ENCODE data around the gene C16orf54.

The C16orf54 gene

DNA sequence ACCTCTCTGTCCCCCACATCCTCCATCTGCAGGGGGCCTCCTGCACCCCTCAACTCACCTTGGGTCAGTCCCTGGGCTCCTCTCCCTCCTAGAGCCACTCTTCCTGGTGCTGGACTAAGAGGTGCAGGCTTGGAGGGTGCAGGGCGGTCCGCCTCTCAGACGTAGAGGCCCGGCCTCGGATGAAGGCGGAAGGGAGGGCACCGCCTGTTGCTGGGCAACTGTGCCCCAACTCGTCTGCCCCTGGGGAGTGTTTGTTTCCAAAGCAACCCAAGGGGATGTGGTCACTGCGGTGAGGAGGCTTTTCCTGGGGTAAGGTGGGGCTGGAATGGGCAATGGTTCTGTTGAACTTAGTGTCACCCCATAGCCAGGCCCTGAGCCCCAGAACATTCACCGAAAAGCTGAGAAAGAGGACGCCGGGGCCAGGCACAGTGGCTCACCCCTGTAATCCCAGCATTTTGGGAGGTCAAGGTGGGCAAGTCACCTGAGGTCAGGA, at the start of gene C16orf54:
TSS of gene C16orf54 (minus strand) at position 138 of the 493 bp plus-strand sequence. CDS start 1,039 bp downstream, outside the sequence.
- TF ChIP-seq FOXM1 (IDR thresholded peaks at IDR 0.05; ENCODE audit: borderline replicate concordance, low read depth): no peak
- no peak for TF ChIP-seq CREB1 (IDR thresholded peaks at IDR 0.05; ENCODE audit: low read depth)
- no peak for TF ChIP-seq TEAD4 (IDR thresholded peaks at IDR 0.05)
- TF ChIP-seq TCF12 (IDR thresholded peaks at IDR 0.05; ENCODE audit: low read depth): no peak
- no peak for TF ChIP-seq NFIC (IDR thresholded peaks at IDR 0.05)
- no peak for TF ChIP-seq EP300 (IDR thresholded peaks at IDR 0.05; ENCODE audit: borderline replicate concordance)
- no peak for TF ChIP-seq CEBPB (IDR thresholded peaks at IDR 0.05)
- no peak for TF ChIP-seq EGR1 (IDR thresholded peaks at IDR 0.05)
- TF ChIP-seq, protein P1, sequence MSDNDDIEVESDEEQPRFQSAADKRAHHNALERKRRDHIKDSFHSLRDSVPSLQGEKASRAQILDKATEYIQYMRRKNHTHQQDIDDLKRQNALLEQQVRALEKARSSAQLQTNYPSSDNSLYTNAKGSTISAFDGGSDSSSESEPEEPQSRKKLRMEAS (IDR thresholded peaks at IDR 0.05): no peak
- no peak for TF ChIP-seq ZBTB7A (IDR thresholded peaks at IDR 0.05; ENCODE audit: low read depth)
- TF ChIP-seq, protein P2, sequence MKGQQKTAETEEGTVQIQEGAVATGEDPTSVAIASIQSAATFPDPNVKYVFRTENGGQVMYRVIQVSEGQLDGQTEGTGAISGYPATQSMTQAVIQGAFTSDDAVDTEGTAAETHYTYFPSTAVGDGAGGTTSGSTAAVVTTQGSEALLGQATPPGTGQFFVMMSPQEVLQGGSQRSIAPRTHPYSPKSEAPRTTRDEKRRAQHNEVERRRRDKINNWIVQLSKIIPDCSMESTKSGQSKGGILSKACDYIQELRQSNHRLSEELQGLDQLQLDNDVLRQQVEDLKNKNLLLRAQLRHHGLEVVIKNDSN (IDR thresholded peaks at IDR 0.05): no peak
- TF ChIP-seq TAF1 (IDR thresholded peaks at IDR 0.05; ENCODE audit: low read depth): no peak
- TF ChIP-seq, protein P3, sequence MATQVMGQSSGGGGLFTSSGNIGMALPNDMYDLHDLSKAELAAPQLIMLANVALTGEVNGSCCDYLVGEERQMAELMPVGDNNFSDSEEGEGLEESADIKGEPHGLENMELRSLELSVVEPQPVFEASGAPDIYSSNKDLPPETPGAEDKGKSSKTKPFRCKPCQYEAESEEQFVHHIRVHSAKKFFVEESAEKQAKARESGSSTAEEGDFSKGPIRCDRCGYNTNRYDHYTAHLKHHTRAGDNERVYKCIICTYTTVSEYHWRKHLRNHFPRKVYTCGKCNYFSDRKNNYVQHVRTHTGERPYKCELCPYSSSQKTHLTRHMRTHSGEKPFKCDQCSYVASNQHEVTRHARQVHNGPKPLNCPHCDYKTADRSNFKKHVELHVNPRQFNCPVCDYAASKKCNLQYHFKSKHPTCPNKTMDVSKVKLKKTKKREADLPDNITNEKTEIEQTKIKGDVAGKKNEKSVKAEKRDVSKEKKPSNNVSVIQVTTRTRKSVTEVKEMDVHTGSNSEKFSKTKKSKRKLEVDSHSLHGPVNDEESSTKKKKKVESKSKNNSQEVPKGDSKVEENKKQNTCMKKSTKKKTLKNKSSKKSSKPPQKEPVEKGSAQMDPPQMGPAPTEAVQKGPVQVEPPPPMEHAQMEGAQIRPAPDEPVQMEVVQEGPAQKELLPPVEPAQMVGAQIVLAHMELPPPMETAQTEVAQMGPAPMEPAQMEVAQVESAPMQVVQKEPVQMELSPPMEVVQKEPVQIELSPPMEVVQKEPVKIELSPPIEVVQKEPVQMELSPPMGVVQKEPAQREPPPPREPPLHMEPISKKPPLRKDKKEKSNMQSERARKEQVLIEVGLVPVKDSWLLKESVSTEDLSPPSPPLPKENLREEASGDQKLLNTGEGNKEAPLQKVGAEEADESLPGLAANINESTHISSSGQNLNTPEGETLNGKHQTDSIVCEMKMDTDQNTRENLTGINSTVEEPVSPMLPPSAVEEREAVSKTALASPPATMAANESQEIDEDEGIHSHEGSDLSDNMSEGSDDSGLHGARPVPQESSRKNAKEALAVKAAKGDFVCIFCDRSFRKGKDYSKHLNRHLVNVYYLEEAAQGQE (IDR thresholded peaks at IDR 0.05; ENCODE audit: low read depth): no peak
- TF ChIP-seq RAD21 (IDR thresholded peaks at IDR 0.05; ENCODE audit: low read depth): no peak
- no peak for TF ChIP-seq YY1 (IDR thresholded peaks at IDR 0.05; ENCODE audit: low read depth)

DNA sequence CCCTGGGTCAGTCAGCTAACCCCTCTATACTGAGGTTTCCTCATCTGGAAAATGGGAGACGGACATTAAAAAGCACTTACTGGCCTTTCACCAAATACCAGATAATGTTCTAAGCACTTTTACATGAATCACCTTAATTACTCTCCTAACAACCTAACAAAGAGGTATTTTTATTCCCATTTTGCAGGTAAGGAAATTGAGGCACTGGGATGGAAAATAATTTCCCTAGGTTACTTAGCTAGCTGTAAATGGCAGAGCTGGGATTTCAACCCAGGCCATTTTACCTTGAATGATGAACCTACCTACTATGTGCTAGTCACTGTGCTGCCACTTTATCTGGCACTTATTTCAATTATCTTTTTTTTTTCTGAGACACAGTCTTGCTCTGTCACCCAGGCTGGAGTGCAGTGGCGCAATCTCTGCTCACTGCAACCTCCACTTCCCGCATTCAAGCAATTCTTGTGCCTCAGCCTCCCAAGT, 48.5 kb upstream of the C16orf54 start:
- TF ChIP-seq TCF12 (IDR thresholded peaks at IDR 0.05; ENCODE audit: low read depth) (no peak), RAD21 (IDR thresholded peaks at IDR 0.05; ENCODE audit: low read depth) (no peak), ZBTB7A (IDR thresholded peaks at IDR 0.05; ENCODE audit: low read depth) (no peak), CEBPB (IDR thresholded peaks at IDR 0.05) (no peak), TAF1 (IDR thresholded peaks at IDR 0.05; ENCODE audit: low read depth) (no peak), NFIC (IDR thresholded peaks at IDR 0.05) (no peak)
- TF ChIP-seq, protein P1 (IDR thresholded peaks at IDR 0.05): no peak

DNA sequence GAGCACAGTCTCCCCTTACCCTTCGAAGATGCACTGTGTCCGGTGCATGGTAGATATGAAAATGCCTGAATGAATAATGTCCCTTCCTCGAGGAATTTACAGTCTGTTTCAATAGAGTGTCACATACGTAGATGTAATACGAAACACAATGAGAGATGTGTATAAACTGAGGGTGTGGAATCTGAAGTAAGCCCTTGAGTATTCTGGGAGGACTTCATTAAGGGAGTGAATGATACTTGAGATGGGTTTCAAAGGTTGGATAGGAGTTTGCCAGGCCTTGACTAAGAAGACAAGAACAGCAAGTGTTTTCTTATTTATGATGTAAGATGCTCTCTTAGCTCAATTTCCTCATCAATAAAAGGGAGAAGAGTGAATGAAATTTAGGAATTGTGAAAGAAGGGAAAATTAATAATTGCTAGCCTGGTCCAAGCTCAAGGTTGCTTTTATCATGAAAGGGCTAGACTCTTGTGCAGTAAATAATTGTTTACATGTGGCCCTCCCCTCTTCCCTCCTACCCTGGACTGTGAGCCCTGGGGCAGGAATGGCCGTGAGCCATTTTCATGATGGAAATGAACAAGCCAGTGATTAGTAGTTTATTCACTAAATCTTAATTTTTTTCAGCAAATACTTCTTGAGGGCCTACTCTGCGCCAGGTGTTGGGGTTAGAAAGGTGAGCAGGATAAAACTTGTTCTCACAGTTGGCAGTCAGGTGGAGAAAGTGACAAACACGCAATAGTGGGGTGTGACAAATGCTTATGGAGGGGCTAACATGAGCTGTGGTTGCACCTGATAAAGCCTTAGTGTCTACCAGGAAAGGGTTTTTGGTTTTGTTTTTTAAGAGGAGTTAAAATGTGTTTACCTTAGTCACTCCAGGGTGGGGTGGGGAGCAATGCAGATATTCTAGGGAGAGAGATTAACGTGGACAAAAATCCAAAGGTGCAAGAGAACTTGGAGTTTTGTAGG, 46.3 kb upstream of the C16orf54 start:
- no peak for TF ChIP-seq TEAD4 (IDR thresholded peaks at IDR 0.05)
- TF ChIP-seq, protein P3 (IDR thresholded peaks at IDR 0.05; ENCODE audit: low read depth): no peak
- no peak for TF ChIP-seq EP300 (IDR thresholded peaks at IDR 0.05; ENCODE audit: borderline replicate concordance)
- no peak for TF ChIP-seq TCF12 (IDR thresholded peaks at IDR 0.05; ENCODE audit: low read depth)
- TF ChIP-seq CREB1 (IDR thresholded peaks at IDR 0.05; ENCODE audit: low read depth): no peak
- TF ChIP-seq EGR1 (IDR thresholded peaks at IDR 0.05): no peak
- no peak for TF ChIP-seq RAD21 (IDR thresholded peaks at IDR 0.05; ENCODE audit: low read depth)
- TF ChIP-seq TAF1 (IDR thresholded peaks at IDR 0.05; ENCODE audit: low read depth): no peak
- TF ChIP-seq NFIC (IDR thresholded peaks at IDR 0.05): no peak

- TF ChIP-seq FOXM1 (IDR thresholded peaks at IDR 0.05; ENCODE audit: borderline replicate concordance, low read depth) (no peak), NFIC (IDR thresholded peaks at IDR 0.05) (no peak), TCF12 (IDR thresholded peaks at IDR 0.05; ENCODE audit: low read depth) (no peak), EP300 (IDR thresholded peaks at IDR 0.05; ENCODE audit: borderline replicate concordance) (no peak), ZBTB7A (IDR thresholded peaks at IDR 0.05; ENCODE audit: low read depth) (no peak), YY1 (IDR thresholded peaks at IDR 0.05; ENCODE audit: low read depth) (no peak), CREB1 (IDR thresholded peaks at IDR 0.05; ENCODE audit: low read depth) (no peak), TEAD4 (IDR thresholded peaks at IDR 0.05) (no peak), RAD21 (IDR thresholded peaks at IDR 0.05; ENCODE audit: low read depth) (no peak), EGR1 (IDR thresholded peaks at IDR 0.05) (no peak), TAF1 (IDR thresholded peaks at IDR 0.05; ENCODE audit: low read depth) (no peak; the same call in 1 of the 2 replicates), CEBPB (IDR thresholded peaks at IDR 0.05) (no peak)
- TF ChIP-seq, protein P2 (IDR thresholded peaks at IDR 0.05): no peak
- TF ChIP-seq, protein P3 (IDR thresholded peaks at IDR 0.05; ENCODE audit: low read depth): no peak
- TF ChIP-seq, protein P1 (IDR thresholded peaks at IDR 0.05): no peak
Observed at GRCh38 chr16:29790949-29791844, 45.4 kb upstream of the C16orf54 start.

Data from Ishikawa (cell line).